Measurements from ENCODE around the gene HSP90AA1.
"Not testable (repeated sequence)": the region's sequence is repeated elsewhere in the genome, so short reads cannot be mapped to it uniquely, and the experiment has no call there.

The HSP90AA1 gene

GRCh38 chr14:102086972-102087761 lies at the start of gene HSP90AA1:
TSS of gene HSP90AA1 (minus strand) at chr14:102087044. CDS start at chr14:102086378, 666 bp downstream.
- DNase-seq, result peak; percentile 92

GRCh38 chr14:102135456-102135855 lies 48.6 kb upstream of the HSP90AA1 start:
- DNase-seq, result not testable (repeated sequence)

- not testable (repeated sequence) for DNase-seq
These were observed 47.9 kb upstream of the HSP90AA1 start for GRCh38 chr14:102134719-102135118.

- DNase-seq, result not testable (repeated sequence)
These were observed 47.2 kb upstream of the HSP90AA1 start for GRCh38 chr14:102134021-102134420.

- no peak for DNase-seq
These were observed 44.9 kb upstream of the HSP90AA1 start for GRCh38 chr14:102131741-102132140.

- DNase-seq, result no peak
These were observed 40.1 kb upstream of the HSP90AA1 start for GRCh38 chr14:102126807-102127455.

- no peak for DNase-seq
These were observed 38.7 kb upstream of the HSP90AA1 start for GRCh38 chr14:102125546-102125945.

- DNase-seq, result no peak
These were observed 37.6 kb upstream of the HSP90AA1 start for GRCh38 chr14:102124419-102124818.

GRCh38 chr14:102121567-102121966 lies 34.7 kb upstream of the HSP90AA1 start:
- DNase-seq, result no peak

GRCh38 chr14:102120888-102121287 lies 34.0 kb upstream of the HSP90AA1 start:
- DNase-seq, result no peak

- DNase-seq, result no peak
These were observed 31.0 kb upstream of the HSP90AA1 start for GRCh38 chr14:102117852-102118251.

GRCh38 chr14:102116361-102117180 lies 29.7 kb upstream of the HSP90AA1 start:
- DNase-seq, result no peak

GRCh38 chr14:102111101-102111500 lies 24.3 kb upstream of the HSP90AA1 start:
- no peak for DNase-seq

GRCh38 chr14:102109332-102109731 lies 22.5 kb upstream of the HSP90AA1 start:
- not testable (repeated sequence) for DNase-seq

GRCh38 chr14:102105369-102105768 lies 18.5 kb upstream of the HSP90AA1 start:
- no peak for DNase-seq

- no peak for DNase-seq
These were observed 16.3 kb upstream of the HSP90AA1 start for GRCh38 chr14:102103062-102103695.

GRCh38 chr14:102097441-102098135 lies 10.7 kb upstream of the HSP90AA1 start:
- DNase-seq, result no peak

GRCh38 chr14:102096569-102097188 lies 9.8 kb upstream of the HSP90AA1 start:
- DNase-seq, result peak; percentile 71

GRCh38 chr14:102095871-102096568 lies 9.2 kb upstream of the HSP90AA1 start:
- no peak for DNase-seq

GRCh38 chr14:102095231-102095870 lies 8.5 kb upstream of the HSP90AA1 start:
- no peak for DNase-seq

- DNase-seq, result no peak
These were observed 7.3 kb upstream of the HSP90AA1 start for GRCh38 chr14:102094101-102094500.
